Tibial nerve (tissue), 4 donors: ENCODE results near the gene MCM6. TPM values are rescaled to one million over a fixed set of nuclear protein-coding genes. Genes with fewer than 3 reads are reported as not detected.
"Not testable (repeated sequence)": the region's sequence is repeated elsewhere in the genome, so short reads cannot be mapped to it uniquely, and the experiment has no call there.

Experiments used
- DNase-seq, 2 donors: peaks; one replicate each; pipeline ENCODE4 v3.0.0-alpha.2; 2019; ENCODE audit warnings: low spot score in 2 of 2
- H3K27ac ChIP-seq, 4 donors: fragments of 200-600 bp; sonication (generic) in 3 of 4; one replicate each; pipeline ENCODE4 v1.5.1; 2017 to 2019; ENCODE audit warnings: mild to moderate bottlenecking in 1 of 4
- H3K27me3 ChIP-seq, 2 donors: fragments of 200-600 bp; sonication (generic) in 1 of 2; one replicate each; pipeline versions ENCODE4 v1.5.1 to v1.6.0; 2017 to 2019
- H3K36me3 ChIP-seq, 3 donors: fragments of 200-600 bp; sonication (generic); one replicate each; pipeline ENCODE4 v1.5.1; 2018 to 2019
- H3K4me1 ChIP-seq, 4 donors: fragments of 200-600 bp; sonication (generic) in 3 of 4; one replicate each; pipeline ENCODE4 v1.5.1; 2017 to 2019
- H3K4me3 ChIP-seq, 4 donors: fragments of 200-600 bp; sonication (generic) in 3 of 4; one replicate each; pipeline ENCODE4 v1.5.1; 2017 to 2019; ENCODE audit warnings: mild to moderate bottlenecking in 1 of 4, moderate library complexity in 1 of 4
- H3K9me3 ChIP-seq, 4 donors: fragments of 200-600 bp; sonication (generic) in 3 of 4; one replicate each; pipeline ENCODE4 v1.5.1; 2017 to 2019
- EP300 ChIP-seq, 2 donors: sonication (generic); formaldehyde crosslinking; IDR thresholded peaks; one replicate each; pipeline ENCODE4 v1.6.1; 2017; ENCODE audit warnings: antibody characterized with exemption in 2 of 2, mild to moderate bottlenecking in 1 of 2
- POLR2A ChIP-seq, 2 donors: fragments of 450-650 bp; IDR thresholded peaks; one replicate each; pipeline ENCODE4 v1.6.1; 2017; ENCODE audit warnings: antibody characterized with exemption in 2 of 2, mild to moderate bottlenecking in 2 of 2, moderate library complexity in 2 of 2
- WGBS, 2 donors: methylation state at CpG; one replicate each; pipeline ENCODE4 v1.1.5; 2018; 5-methylcytosine and 5-hydroxymethylcytosine counted together
- total RNA-seq, 4 donors: library from RNA; depleted of rRNA; stranded (reverse); fragments of >200 nt; gene quantifications; one replicate each; pipeline ENCODE4 v1.1.0, GENCODE V29; 2016
- TF ChIP-seq, protein P1 (sequence below), 5 experiments: fragments of 200-600 bp in 3 of 5; fragments of 450-650 bp in 2 of 5; sonication (generic) in 3 of 5; IDR thresholded peaks; one replicate each; pipeline ENCODE4 v1.5.1; 2016 to 2019; ENCODE audit warnings: antibody characterized with exemption in 5 of 5, mild to moderate bottlenecking in 3 of 5, moderate library complexity in 2 of 5

The MCM6 gene
- total RNA-seq, 4 donors from 2014 or later: 14.1 to 17.8 (median 15.7) TPM

DNA sequence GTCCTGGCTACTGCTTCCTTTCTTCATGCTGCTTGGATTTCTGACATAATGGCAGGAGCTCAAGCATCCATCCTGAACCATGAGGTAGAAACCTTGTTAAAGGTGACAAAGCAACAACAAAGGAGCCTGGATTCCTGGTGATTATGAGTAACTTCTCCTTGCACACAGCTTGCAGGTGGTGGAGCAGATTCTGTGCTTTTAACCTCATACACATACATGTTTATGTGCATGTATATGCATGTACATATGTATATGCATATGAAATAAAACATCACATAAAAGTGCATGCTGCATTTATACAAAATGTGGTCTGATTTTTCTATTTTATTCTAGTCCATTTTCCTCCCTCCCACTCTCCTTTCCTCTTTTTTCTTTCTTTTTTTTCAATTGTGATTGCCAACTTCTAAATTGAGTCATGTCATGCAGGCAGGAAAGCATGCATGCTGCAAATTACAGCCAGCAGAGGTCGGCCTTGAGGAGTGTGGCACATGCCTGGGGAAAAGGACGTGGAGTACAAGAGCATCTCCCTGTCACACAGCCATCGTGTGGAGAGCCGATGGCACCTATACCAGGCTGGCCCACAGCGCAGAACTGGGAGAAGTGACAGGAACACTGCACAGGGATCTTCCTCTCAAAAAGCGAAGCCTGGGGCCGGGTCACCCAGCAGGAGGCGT is 57.2 kb downstream of the MCM6 start:
- Histone ChIP-seq H3K9me3 (peaks cover 0 to 20% (median 0%) of the 10 kb centered on the region in 4 donors), H3K27me3 (no peaks in the 10 kb centered on the region), H3K4me1 (no peaks in the 10 kb centered on the region), H3K4me3 (no peak overlapping the region), H3K36me3 (no peaks in the 10 kb centered on the region), H3K27ac (no peak overlapping the region)
- no peak for TF ChIP-seq EP300 (IDR thresholded peaks at IDR 0.05)
- TF ChIP-seq POLR2A (IDR thresholded peaks at IDR 0.05): no peak
- TF ChIP-seq, protein P1, sequence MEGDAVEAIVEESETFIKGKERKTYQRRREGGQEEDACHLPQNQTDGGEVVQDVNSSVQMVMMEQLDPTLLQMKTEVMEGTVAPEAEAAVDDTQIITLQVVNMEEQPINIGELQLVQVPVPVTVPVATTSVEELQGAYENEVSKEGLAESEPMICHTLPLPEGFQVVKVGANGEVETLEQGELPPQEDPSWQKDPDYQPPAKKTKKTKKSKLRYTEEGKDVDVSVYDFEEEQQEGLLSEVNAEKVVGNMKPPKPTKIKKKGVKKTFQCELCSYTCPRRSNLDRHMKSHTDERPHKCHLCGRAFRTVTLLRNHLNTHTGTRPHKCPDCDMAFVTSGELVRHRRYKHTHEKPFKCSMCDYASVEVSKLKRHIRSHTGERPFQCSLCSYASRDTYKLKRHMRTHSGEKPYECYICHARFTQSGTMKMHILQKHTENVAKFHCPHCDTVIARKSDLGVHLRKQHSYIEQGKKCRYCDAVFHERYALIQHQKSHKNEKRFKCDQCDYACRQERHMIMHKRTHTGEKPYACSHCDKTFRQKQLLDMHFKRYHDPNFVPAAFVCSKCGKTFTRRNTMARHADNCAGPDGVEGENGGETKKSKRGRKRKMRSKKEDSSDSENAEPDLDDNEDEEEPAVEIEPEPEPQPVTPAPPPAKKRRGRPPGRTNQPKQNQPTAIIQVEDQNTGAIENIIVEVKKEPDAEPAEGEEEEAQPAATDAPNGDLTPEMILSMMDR (IDR thresholded peaks at IDR 0.05): no peak
- DNase-seq: no peak
- 78 to 79% methylated on average over 8 of the region's 8 CpGs for WGBS, 2 donors

DNA sequence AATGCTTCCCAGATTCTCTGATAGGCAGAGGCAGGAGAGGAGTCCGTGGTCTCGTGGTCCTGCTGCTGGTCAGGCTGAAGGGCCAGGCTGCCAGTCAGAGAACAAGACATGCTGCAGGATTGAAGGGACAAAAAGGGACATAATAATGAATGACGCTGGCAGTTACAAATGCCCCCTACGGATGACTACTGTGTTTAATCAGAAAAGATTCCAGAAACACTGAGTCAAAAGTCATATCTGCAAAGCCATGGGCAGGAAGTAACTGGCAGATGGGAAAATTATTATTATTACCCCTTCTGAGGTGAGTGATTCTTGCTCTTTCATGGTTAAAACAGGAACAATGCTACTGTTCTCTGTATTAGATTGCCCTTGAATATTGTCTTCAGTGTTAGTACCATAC is 58.3 kb downstream of the MCM6 start:
- no peak for DNase-seq
- WGBS, 2 donors: 61 to 68% methylated on average over 4 of the region's 4 CpGs
- no peak overlapping the region for H3K4me3 ChIP-seq
- H3K9me3 ChIP-seq: peaks cover 0 to 10% (median 0%) of the 10 kb centered on the region in 4 donors
- H3K27ac ChIP-seq: no peak overlapping the region
- TF ChIP-seq, protein P1 (IDR thresholded peaks at IDR 0.05): no peak
- no peak for TF ChIP-seq POLR2A (IDR thresholded peaks at IDR 0.05)
- no peak for TF ChIP-seq EP300 (IDR thresholded peaks at IDR 0.05)
- no peaks in the 10 kb centered on the region for H3K36me3 ChIP-seq
- no peaks in the 10 kb centered on the region for H3K4me1 ChIP-seq
- no peaks in the 10 kb centered on the region for H3K27me3 ChIP-seq

DNA sequence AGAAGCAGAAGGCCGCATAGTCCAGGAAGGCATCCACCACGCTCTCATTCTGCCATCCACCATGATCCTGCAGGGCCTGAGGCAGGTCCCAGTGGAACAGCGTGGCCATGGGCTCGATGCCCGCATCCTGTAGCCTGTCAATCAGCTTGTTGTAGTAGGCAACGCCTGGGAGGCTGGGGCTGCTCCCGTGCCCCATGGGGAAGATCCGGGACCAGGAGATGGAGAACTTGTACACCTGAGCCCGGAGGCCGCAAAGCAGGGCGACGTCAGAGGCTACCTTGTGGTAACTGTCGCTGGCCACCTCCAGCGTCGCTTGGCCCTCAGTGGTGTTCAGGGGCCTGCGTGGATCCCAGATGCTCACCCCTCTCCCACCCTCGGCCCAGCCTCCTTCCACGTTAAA is 58.8 kb downstream of the MCM6 start:
- Histone ChIP-seq H3K27ac (no peak overlapping the region), H3K27me3 (no peaks in the 10 kb centered on the region), H3K36me3 (no peaks in the 10 kb centered on the region), H3K4me1 (no peaks in the 10 kb centered on the region), H3K9me3 (peaks cover 0 to 5% (median 0%) of the 10 kb centered on the region in 4 donors), H3K4me3 (no peak overlapping the region)
- no peak for DNase-seq
- TF ChIP-seq POLR2A (IDR thresholded peaks at IDR 0.05): no peak
- TF ChIP-seq, protein P1 (IDR thresholded peaks at IDR 0.05): no peak
- 83 to 85% methylated on average over 7 to 14 of the region's 18 CpGs for WGBS, 2 donors

DNA sequence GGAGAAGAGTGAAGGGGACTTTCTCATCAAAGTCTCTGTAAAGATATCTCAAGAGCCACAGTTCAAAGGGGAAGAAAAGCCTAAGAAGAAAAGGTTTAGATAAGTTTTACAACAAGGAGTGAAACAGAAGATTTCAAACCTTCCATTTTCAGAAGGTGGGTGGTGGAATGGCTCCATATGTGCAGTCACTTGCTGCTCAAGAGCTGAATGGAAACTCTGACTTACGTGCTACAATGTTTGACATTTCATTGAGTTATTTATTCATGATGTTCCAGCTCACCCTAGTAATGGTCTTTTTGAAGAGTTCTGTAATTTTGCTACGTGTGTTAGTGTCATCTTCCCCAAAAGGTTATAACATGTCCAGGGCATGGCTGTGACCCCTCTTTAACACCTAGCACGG is 61.0 kb downstream of the MCM6 start:
- H3K27ac ChIP-seq: no peak overlapping the region
- no peak overlapping the region for H3K4me3 ChIP-seq
- peaks cover 0 to 4% (median 0%) of the 10 kb centered on the region in 4 donors for H3K9me3 ChIP-seq
- H3K27me3 ChIP-seq: no peaks in the 10 kb centered on the region
- 70 to 81% methylated on average over 3 of the region's 3 CpGs for WGBS, 2 donors
- H3K4me1 ChIP-seq: no peaks in the 10 kb centered on the region
- TF ChIP-seq, protein P1 (IDR thresholded peaks at IDR 0.05): no peak
- no peak for TF ChIP-seq EP300 (IDR thresholded peaks at IDR 0.05)
- no peak for TF ChIP-seq POLR2A (IDR thresholded peaks at IDR 0.05)
- no peak for DNase-seq
- no peaks in the 10 kb centered on the region for H3K36me3 ChIP-seq

DNA sequence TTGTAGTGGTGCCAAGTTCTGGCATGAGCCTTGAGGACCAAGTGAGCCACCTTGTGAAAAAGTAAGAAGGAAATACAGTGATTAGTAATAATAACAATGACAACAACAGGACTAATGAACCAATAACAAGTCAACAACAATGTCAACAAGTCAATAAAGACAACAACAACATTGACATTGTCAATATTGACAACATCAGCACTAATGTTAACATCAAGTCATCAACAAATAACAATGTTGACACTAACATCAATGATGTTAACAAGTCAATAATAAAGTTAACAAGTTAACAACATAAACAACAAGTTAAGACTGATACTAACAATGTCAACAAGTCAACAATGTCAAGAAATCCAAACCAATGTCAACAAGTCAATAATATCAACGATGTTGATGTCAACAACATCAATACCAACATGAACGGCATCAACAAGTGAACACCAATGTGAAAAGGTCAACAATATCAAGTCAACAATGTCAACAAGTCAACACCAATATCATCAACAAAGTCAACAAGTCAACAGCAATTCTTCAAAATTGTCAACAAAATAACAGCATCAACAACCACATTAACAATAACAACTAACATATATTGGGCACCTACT is 63.2 kb downstream of the MCM6 start:
- 83 to 86% methylated on average over 2 of the region's 2 CpGs for WGBS, 2 donors
- no peaks in the 10 kb centered on the region for H3K27me3 ChIP-seq
- H3K4me3 ChIP-seq: no peak overlapping the region
- H3K9me3 ChIP-seq: no peaks in the 10 kb centered on the region
- H3K27ac ChIP-seq: no peak overlapping the region
- no peak for TF ChIP-seq EP300 (IDR thresholded peaks at IDR 0.05)
- no peak for TF ChIP-seq POLR2A (IDR thresholded peaks at IDR 0.05)
- DNase-seq: no peak
- no peaks in the 10 kb centered on the region for H3K36me3 ChIP-seq
- H3K4me1 ChIP-seq: no peaks in the 10 kb centered on the region

DNA sequence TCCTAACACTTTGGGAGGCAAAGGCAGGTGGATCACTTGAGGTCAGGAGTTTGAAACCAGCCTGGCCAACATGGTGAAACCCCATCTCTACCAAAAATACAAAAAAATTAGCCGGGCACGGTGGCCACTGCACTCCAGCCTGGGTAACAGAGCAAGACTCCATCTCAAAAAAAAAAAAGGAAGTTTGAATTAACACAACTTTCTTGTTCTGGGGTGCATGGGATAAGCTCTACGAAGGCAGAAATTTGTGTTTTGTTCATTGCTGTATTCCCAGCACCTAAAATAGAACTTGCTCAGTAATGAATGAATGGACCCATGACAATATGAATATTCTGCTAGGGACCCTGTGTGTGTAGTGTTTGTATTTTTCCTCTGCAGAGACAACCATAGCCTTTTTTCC is 68.4 kb downstream of the MCM6 start:
- H3K36me3 ChIP-seq, H3K27me3 ChIP-seq, H3K4me3 ChIP-seq, H3K9me3 ChIP-seq, DNase-seq, H3K4me1 ChIP-seq, H3K27ac ChIP-seq: not testable (repeated sequence)
- WGBS, 2 donors: 83 to 94% methylated on average over 3 of the region's 3 CpGs
